LNCAP (cell line): Measurements from ENCODE around the gene SIRPB2.

Experiments used
- TF ChIP-seq, protein P1 (sequence below): fragments of 450-650 bp; IDR thresholded peaks from 2 replicates; pipeline ENCODE4 v1.5.1; 2017; ENCODE audit warnings: mild to moderate bottlenecking

The SIRPB2 gene

DNA sequence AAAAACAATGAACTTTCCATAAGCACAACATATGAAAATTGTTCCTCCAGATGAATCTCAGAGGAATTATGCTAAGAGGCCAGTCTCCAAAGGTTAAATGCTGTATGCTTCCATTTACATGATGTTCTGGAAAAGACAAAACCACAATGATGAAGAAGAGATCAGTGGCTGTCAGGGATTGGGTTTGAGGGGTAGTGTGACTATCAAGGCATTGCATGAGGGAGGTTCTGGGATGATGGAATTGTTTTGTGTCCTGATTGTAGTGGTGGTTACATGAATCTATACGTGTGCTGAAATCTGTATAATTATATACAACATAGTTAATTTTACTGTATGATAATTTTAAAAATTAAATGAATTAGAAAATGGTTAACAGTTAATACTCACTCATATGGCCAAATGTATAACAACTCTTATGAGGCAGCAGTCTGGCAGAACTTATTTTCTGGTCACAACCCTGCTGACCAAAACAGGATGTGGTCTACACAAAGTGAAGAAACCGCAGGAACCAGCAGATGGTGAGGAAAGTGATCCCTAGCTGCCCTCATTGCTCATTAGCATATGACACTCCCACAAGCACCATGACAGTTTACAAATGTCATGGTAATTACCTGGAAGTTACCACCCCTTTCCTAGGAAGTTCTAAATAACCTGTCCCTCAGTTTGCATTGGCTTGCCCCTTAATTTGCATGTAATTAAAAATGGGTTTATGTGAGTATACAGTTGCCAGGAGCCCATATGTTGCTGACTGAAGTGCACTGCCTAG, 56.5 kb downstream of the SIRPB2 start:
- TF ChIP-seq, protein P1, sequence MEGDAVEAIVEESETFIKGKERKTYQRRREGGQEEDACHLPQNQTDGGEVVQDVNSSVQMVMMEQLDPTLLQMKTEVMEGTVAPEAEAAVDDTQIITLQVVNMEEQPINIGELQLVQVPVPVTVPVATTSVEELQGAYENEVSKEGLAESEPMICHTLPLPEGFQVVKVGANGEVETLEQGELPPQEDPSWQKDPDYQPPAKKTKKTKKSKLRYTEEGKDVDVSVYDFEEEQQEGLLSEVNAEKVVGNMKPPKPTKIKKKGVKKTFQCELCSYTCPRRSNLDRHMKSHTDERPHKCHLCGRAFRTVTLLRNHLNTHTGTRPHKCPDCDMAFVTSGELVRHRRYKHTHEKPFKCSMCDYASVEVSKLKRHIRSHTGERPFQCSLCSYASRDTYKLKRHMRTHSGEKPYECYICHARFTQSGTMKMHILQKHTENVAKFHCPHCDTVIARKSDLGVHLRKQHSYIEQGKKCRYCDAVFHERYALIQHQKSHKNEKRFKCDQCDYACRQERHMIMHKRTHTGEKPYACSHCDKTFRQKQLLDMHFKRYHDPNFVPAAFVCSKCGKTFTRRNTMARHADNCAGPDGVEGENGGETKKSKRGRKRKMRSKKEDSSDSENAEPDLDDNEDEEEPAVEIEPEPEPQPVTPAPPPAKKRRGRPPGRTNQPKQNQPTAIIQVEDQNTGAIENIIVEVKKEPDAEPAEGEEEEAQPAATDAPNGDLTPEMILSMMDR: no peak

DNA sequence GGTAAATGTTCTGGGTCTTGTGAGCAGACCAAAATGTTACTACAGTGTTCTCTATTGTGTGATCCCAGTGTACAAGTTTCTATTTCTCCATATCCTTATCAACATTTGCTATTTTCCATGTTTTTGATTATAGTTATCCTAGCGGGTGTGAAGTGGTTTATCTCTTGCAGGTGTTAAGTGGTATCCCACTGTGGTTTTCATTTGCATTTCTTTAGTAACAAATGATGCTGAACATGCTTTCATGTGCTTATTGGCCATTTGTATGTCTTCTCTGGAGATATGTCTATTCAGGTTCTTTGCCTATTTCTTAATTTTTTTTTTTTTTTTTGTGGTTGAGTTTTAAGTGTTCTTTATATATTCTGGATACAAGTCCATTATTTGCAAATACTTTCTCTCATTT, 60.1 kb downstream of the SIRPB2 start:
- TF ChIP-seq, protein P1: no peak

DNA sequence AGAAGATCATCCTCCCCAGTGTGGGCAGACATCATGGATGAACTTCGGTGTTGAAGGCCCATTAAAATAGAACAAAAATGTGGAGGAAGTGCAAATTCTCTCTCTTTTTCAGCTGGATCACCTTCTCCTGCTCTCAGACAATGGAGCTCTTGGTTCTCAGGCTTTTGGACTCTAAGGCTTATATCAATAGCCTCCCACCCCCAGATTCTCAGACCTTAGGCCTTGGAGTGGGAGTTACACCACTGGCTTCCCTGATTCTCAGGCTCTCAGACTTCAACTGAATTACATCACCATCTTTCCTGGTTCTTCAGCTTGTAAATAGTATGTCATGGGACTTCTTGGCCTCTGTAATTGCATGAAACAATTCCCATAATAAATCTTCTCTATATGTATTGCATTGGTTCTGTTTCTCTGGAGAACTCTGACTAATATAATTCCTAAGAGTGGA, 61.2 kb downstream of the SIRPB2 start:
- TF ChIP-seq, protein P1: no peak

DNA sequence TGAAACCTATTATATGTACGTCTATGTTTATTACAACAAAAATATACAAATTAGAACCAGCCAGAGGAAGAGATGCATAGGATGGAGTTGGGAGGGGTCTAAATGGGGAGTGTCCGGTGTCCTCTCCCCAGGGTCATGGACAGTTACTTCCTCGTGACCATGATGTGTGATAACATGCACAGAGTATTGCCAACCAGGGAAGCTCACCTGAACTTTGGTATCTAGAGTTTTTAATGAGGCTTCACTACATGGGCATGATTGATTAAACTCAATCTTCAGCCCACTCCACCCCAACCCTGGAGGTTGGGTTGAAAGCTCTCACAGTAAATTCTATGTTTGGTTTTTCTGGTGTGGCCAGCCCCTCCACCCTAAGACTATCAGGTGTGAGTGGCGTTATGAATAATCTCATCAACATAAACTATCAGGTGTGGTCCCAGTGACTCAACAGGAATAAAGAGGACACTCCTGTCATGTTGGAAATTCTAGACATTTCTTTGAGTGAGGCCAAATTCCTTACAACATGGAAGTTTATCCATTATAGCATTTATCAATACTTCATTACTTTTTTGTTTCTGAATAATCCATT, 62.0 kb downstream of the SIRPB2 start:
- TF ChIP-seq, protein P1: no peak

DNA sequence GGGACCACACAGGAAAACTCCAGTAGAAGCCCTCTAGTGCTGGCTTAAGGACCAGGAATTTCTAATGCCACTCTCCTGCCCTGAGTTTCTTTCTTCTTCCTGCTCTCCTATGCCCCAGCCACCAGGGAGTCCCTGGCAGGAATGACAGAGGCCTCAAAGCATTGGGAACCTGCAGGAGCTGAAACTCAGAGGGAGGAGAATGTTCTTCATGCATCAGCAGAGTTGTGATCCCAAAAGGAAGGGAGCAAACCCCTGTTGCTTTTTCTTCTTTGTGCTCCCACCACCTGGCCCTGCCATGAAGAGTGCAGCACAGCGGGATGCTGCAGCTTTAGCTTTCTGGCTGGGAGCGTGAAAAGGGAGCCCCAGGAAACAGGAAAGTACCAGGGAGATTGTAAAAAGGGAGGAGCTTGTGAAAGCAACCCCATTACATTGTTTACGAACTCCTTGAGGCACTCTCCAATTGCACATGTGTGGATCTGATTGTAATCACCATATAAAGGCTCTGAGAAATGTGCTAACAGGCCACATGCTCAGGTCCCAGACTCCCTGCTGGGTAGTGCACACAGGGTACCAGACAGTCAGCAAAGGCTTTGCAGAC, 63.7 kb downstream of the SIRPB2 start:
- TF ChIP-seq, protein P1: no peak

DNA sequence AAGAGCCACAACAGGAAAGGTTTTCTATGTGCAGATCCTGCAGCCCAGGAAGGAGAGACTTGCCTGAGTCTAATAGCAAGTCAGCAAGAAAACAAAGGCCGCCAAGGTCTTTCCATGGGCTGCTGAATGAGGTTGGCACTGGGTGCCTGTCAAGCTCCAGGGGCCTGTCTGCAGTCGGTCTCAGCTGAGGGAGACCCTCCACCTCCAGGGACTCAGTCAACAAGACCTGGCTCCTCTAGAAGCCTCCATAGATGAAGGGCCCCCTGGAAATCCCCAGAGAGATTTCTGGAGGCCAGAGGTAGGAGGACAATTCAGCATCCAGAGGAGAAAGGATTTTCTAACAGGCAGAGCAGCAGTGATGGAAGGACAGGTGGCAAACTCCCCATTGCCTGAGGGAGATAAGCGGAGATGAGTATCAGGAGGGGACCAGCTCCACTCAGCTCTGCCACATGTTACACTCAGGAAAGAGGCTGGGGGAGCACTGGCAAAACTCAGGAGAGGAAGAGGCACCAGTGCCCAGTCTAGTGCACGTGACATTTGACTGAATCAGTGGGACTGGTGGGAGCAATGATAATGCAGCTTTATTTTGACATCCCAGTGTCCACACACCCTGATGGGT, 64.9 kb downstream of the SIRPB2 start:
- TF ChIP-seq, protein P1: no peak
